Measurements from ENCODE around the gene ULK3. TPM values are rescaled to one million over a fixed set of nuclear protein-coding genes. Genes with fewer than 3 reads are reported as not detected.
"Not testable (repeated sequence)": the region's sequence is repeated elsewhere in the genome, so short reads cannot be mapped to it uniquely, and the experiment has no call there.

The ULK3 gene
- 12.3 TPM for polyA plus RNA-seq (2013, experiment 1 of 2; ENCODE audit: insufficient read length)
- polyA plus RNA-seq (2013, experiment 2 of 2; ENCODE audit: insufficient read length) = 11.4 TPM

- DNase-seq = peak; percentile 84
Measured at GRCh38 chr15:74842581-74843444, at the start of gene ULK3. ULK3 (minus strand) TSS chr15:74843156; CDS start chr15:74843105, 51 bp downstream.

- DNase-seq = no peak
Measured at GRCh38 chr15:74892313-74892712, 49.4 kb upstream of the ULK3 start.

- DNase-seq = no peak
Measured at GRCh38 chr15:74891469-74891868, 48.5 kb upstream of the ULK3 start.

GRCh38 chr15:74890665-74890960 is 47.7 kb upstream of the ULK3 start:
- no peak for DNase-seq

GRCh38 chr15:74889883-74890664 is 47.1 kb upstream of the ULK3 start, which contains the start of gene MPI:
MPI (plus strand) TSS chr15:74890042; CDS start chr15:74890074, 32 bp downstream.
- peak; percentile 84 for DNase-seq

GRCh38 chr15:74889390-74889882 is 46.5 kb upstream of the ULK3 start:
- peak; percentile 64 for DNase-seq

GRCh38 chr15:74888716-74889115 is 45.8 kb upstream of the ULK3 start:
- DNase-seq = no peak

GRCh38 chr15:74887537-74888193 is 44.7 kb upstream of the ULK3 start:
- DNase-seq = not testable (repeated sequence)

GRCh38 chr15:74885461-74885860 is 42.5 kb upstream of the ULK3 start:
- no peak for DNase-seq

- peak; percentile 34 for DNase-seq
Measured at GRCh38 chr15:74884428-74885223, 41.7 kb upstream of the ULK3 start.

GRCh38 chr15:74882528-74882927 is 39.6 kb upstream of the ULK3 start:
- DNase-seq = no peak

- no peak for DNase-seq
Measured at GRCh38 chr15:74878273-74878672, 35.3 kb upstream of the ULK3 start.

GRCh38 chr15:74873756-74874424 is 30.9 kb upstream of the ULK3 start:
- DNase-seq = peak; percentile 21

GRCh38 chr15:74873036-74873755 is 30.2 kb upstream of the ULK3 start, which contains the start of gene SCAMP2:
SCAMP2 (minus strand) TSS chr15:74873365; CDS start chr15:74873255, 110 bp downstream.
- DNase-seq = peak; percentile 97

- no peak for DNase-seq
Measured at GRCh38 chr15:74872702-74873035, 29.7 kb upstream of the ULK3 start.

- DNase-seq = no peak
Measured at GRCh38 chr15:74870436-74871215, 27.7 kb upstream of the ULK3 start.

GRCh38 chr15:74869726-74870407 is 26.9 kb upstream of the ULK3 start:
- no peak for DNase-seq

- peak; percentile 18 for DNase-seq
Measured at GRCh38 chr15:74869372-74869725, 26.4 kb upstream of the ULK3 start.

- DNase-seq = no peak
Measured at GRCh38 chr15:74868059-74868458, 25.1 kb upstream of the ULK3 start.

Data from fibroblast of skin of back (primary cell).